HS-5 (cell line): ENCODE data around the gene ARHGAP12.
"Not testable (repeated sequence)": the region's sequence is repeated elsewhere in the genome, so short reads cannot be mapped to it uniquely, and the experiment has no call there.

Source experiments
- DNase-seq: peaks from one replicate; pipeline ENCODE4 v3.0.0-alpha.2; 2012; ENCODE audit warnings: low read depth

ARHGAP12 gene

GRCh38 chr10:31820778-31821369, 107.8 kb downstream of the ARHGAP12 start:
- DNase-seq = no peak

GRCh38 chr10:31820096-31820495, 108.5 kb downstream of the ARHGAP12 start:
- no peak for DNase-seq

GRCh38 chr10:31819391-31819820, 109.2 kb downstream of the ARHGAP12 start:
- no peak for DNase-seq

GRCh38 chr10:31816318-31816717, 112.3 kb downstream of the ARHGAP12 start:
- no peak for DNase-seq

DNA sequence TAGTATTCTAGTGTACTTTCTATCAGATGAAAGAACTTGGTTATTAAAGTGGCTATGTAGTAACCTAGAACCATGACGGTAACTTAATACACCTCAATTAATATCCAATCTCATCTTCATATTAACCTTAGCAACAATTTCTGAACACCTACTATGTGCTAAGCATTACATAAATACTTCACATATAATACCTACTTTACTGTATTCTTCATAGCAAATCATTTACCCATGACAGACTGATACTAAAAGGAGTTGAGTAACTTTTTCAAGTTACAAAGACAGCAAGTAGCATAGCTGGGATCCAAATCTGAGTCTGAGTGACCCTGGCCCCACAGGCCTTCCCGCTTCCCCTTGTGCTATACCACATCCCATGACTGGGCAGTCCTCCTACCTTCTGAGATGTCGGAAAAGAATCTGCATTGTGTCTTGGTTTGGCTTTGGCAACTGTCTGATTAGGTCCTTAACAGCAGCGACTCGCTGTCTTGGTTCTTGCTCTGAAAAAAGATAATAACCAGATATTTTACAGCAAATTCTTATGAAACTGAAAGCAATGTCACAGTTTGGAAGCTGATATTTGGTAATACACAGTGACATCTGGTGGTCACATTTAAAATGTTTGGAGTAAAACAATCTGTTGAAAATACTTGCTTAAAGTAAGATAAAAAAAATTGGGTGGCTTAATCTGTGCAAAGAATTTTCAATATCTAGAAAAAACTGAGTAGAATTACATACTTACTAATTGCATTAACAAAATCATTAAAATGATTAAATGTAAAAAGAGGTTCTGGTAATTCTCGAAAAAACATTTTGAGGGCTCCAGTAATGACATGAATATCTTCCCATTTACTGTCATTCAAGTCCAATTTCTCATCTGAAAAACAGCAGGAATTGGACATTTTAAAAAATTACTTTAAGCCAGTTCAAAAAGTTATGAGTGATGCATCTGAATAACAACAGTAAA, 120.1 kb downstream of the ARHGAP12 start:
- no peak for DNase-seq

GRCh38 chr10:31804352-31804810, 124.2 kb downstream of the ARHGAP12 start:
- DNase-seq = no peak

DNA sequence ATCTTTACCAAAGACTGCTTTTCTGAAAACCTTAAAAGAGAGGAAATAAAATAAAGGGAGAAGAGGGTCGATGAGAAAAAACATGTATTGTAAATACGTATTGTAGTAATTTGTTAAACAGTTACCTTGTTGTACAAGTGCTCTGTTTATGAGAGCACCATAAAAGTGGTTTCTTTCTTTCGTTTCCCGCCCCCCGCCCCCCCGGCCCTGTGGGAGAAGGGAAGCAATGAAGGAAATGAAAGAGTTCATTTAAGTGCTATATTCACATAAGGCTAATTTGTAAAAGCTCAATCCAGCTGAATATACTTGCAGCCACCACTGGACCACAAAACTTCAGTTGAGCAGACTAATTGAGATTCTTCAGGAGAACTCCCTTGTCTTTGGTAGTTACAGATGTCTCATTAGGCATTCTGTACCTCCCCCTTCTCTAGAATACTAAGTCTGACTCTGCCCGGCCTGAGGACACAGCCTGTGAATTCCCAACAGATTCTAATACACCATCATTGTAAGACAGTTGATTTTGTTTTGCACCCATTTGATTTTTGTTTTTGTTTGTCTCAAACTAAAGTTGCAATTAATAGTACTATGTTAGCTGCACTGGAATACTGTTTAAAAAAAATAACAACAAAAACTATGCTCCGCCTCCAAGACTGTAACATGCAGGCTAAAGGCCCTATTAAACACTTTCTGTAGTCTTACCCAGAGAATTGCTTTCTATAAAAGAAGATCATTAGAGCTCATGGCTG, 124.9 kb downstream of the ARHGAP12 start:
- DNase-seq = no peak

- no peak for DNase-seq
Observed at GRCh38 chr10:31799181-31799580, 129.4 kb downstream of the ARHGAP12 start.

- DNase-seq = no peak
Observed at GRCh38 chr10:31792745-31793144, 135.9 kb downstream of the ARHGAP12 start.

- DNase-seq = no peak
Observed at GRCh38 chr10:31789555-31789954, 139.1 kb downstream of the ARHGAP12 start.

GRCh38 chr10:31782701-31783100, 145.9 kb downstream of the ARHGAP12 start:
- no peak for DNase-seq

- no peak for DNase-seq
Observed at GRCh38 chr10:31780717-31781116, 147.9 kb downstream of the ARHGAP12 start.

DNA sequence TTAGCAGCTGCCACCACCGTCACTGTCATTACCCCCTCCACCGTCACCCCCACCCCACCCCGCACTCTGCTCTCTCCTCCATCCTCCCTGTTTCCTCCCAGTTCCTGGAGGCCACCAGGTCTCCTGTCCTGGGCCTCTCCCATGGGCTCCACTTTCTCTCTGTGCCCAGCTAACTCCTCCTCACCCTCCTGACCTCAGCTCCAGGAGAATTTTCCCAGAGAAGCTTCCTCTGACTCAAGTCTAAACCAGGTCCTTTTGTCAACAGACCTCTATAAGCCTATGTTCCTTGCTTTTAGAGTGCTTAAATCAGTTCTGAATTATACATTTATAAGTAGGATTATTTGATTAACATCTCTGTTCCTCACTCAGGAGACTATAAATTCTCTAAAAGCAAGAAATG, 150.0 kb downstream of the ARHGAP12 start:
- no peak for DNase-seq

DNA sequence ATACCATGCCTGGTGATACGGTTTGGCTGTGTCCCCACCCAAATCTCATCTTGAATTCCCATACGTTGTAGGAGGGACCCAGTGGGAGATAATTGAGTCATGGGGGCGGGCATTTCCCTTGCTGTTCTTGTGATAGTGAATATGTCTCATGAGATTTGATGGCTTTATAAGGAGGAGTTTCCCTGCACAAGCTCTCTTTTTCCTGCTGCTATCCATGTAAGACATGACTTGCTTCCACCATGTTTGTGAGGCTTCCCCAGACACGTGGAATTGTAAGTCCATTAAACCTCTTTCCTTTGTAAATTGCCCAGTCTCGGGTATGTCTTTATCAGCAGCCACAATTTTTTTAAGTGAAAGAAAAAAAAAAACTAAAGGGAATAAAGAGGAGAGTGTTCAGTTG, 152.5 kb downstream of the ARHGAP12 start:
- no peak for DNase-seq

- DNase-seq = no peak
Observed at GRCh38 chr10:31774928-31775650, 153.5 kb downstream of the ARHGAP12 start.

DNA sequence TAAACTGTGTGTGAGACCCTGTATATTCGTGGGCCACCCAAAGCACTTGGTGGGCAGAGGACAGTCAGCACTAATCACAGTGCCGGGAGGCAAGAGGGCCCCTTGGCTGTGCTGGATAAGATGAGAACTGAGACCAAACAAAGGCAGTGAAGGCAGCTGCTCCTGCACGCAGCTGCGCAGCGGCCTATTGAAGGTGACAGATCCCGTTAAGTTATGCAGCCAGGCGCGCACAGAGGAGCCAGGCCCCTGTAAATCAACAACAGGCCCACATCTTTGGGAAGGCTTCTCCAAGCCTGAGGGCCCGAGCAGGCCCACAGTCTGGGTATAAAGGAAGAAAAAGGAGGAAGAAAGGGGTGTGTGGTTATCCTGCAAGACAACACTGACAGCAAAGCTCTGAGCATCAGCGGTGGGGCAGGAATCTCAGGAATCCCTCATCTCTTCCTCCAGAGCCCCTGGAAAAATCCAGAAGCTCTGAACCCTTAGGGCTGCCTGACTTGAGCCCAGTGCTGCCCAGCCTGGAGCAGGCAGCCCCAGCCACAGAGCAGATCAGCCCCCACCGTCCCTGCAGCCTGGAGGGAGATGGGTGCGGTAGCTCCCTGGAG, 154.2 kb downstream of the ARHGAP12 start:
- no peak for DNase-seq

- no peak for DNase-seq
Observed at GRCh38 chr10:31773749-31774298, 154.8 kb downstream of the ARHGAP12 start.

DNA sequence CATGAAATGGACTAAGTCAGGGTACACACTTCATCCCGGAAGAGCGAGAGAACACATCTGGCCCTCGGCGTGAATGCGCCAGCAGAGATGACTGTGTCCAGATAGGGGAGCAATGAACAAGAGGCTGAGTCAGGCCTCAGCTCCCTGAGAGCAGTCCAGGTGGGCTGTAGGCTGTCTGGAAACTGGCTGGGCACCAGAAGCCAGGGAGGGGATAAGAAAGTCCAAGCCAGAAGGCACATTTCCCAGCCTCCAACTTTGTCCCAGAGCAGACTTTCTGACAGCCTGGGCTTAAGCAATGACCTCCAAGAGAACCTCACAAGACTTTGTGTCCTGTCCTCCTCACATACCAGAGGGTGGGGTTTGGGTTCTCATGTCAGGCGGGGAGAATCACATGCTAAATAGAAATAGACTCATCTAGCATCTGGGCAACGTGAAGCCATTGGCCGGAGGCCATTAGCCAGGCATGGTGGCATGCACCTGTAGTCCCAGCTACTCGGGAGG, 157.2 kb downstream of the ARHGAP12 start:
- no peak for DNase-seq

DNA sequence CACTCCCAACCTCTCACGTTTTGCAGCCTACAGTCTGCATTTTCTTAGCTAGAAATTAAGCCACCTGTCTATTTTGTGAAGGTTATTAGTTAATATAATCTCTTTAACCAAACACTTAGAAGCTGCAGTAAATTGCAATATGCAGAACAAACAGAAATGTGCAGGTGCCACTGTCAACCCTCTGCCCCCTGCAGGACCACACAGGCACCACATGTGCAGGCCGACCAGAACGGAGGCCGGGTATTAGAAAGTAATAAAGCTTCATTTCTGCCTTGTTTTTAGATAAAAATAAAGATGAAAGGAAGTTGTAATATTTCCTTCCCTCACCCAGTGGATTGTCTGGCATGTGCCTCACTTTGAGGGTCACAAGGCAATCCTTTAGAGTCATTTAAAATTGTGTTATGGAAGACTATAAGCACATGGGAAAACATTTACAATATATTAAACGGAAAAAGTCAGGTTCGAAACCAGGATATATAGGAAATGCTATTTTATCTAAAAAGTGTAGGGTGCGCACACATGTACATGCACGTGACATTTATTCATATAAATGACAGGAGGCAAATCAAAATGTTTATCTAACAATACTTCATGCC, 158.2 kb downstream of the ARHGAP12 start:
- no peak for DNase-seq

DNA sequence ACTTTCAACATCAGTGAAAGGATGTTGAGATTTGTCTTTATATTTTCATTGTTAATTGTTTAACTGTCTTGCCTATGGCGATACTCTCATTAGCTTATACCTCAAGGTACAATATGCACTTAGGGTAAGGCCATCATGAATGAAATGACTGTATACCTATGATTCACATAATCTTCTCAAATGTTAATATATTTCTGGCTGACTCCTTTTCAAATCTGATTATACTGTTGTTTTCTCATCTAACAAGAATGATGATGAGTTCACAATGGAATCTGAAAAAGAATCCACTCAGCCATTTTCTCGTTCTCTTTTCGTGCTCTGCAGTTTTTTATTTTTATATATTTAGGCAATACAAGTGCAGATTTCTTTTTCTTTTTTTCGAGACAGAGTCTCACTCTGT, 159.1 kb downstream of the ARHGAP12 start:
- peak; percentile 40 for DNase-seq

DNA sequence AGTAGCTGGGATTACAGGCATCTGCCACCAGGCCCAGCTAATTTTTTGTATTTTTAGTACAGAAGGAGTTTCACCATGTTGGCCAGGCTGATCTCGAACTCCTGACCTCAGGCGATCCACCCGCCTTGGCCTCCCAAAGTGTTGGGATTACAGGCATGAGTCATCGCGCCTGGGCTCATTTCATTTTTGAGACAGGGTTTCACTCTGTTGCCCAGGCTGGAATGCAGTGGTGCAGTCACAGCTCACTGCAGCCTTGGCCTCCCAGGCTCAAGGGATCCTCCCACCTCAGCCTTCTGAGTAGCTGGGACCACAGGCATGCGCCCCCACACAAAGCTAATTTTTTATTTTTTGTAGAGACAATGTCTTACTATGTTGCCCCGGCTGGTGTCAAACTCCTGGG, 159.7 kb downstream of the ARHGAP12 start:
- not testable (repeated sequence) for DNase-seq
